Measurements from ENCODE around the gene BPTF.
A peak's percentile ranks its signal among the peaks of the same experiment; 100 is the strongest.
"Not testable (repeated sequence)": the region's sequence is repeated elsewhere in the genome, so short reads cannot be mapped to it uniquely, and the experiment has no call there.

Gene BPTF

GRCh38 chr17:67974185-67974584 is 148.9 kb downstream of the BPTF start:
- no peak for DNase-seq (ENCODE audit: low read depth in 1 of 2, low spot score in 1 of 2)

DNA sequence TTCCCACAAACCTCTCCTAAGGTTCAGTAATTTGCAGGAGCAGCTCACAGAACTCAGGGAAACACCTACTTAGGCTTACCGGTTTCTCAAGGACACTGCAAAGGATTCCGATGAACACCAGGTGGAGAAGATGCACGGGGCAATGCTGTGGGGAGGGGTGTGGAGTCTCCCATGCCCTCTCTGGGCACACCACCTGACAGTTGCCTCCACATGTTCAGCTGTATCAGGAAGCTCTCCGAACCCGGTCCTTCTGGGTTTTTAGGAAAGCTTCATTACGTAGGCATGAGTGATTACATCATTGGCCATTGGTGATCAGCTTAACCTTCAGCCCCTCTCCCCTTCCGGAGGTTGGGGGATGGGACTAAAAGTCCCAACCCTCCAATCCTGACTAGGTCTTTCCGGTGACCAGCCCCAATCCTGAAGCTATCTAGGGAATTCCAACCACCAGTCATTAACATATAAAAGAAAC is 149.3 kb downstream of the BPTF start:
- DNase-seq (ENCODE audit: low read depth in 1 of 2, low spot score in 1 of 2): no peak

GRCh38 chr17:67976306-67976705 is 151.0 kb downstream of the BPTF start:
- not testable (repeated sequence) for DNase-seq (ENCODE audit: low read depth in 1 of 2, low spot score in 1 of 2)

GRCh38 chr17:67980456-67980855 is 155.2 kb downstream of the BPTF start:
- DNase-seq (ENCODE audit: low read depth in 1 of 2, low spot score in 1 of 2): no peak

GRCh38 chr17:67980883-67981282 is 155.6 kb downstream of the BPTF start:
- not testable (repeated sequence) for DNase-seq (ENCODE audit: low read depth in 1 of 2, low spot score in 1 of 2)

- DNase-seq (ENCODE audit: low read depth in 1 of 2, low spot score in 1 of 2): no peak
Measured at GRCh38 chr17:67982034-67982640, 156.8 kb downstream of the BPTF start.

DNA sequence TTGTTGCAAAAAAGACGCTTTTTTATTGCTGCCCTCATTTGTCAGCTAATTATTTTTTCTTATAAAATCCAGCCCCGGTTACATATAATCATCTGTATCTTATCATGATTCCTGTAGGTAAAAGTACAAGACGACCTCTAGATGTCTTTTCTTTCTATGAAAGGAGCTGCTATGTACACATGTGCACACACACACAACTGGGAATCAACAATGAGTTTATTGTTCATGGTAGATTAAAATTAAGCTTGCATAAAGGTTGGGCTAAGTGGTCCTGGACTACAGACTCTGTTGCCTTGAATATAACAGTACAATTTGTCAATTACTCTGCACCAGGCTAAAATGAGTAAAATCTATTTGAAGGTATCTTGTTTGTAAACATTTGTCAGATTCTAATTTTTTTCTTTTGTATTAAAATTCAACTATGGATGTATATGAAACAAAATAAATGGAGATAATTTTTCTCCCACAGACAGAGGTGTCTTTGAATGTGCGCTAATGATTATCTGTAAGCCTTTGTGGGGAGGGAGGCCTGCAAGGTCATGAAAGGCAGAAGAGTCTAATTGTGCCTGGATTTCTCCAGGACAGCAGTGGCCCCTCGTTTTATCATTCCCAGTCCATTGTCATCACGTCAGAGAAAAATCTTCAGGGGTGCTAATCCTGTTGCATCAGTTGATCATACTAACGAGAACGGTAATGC is 157.5 kb downstream of the BPTF start:
- DNase-seq (ENCODE audit: low read depth in 1 of 2, low spot score in 1 of 2): no peak

GRCh38 chr17:67983383-67983688 is 158.0 kb downstream of the BPTF start:
- no peak for DNase-seq (ENCODE audit: low read depth in 1 of 2, low spot score in 1 of 2)

- no peak for DNase-seq (ENCODE audit: low read depth in 1 of 2, low spot score in 1 of 2)
Measured at GRCh38 chr17:67990909-67991308, 165.6 kb downstream of the BPTF start.

- no peak for DNase-seq (ENCODE audit: low read depth in 1 of 2, low spot score in 1 of 2)
Measured at GRCh38 chr17:67992548-67993152, 167.3 kb downstream of the BPTF start.

DNA sequence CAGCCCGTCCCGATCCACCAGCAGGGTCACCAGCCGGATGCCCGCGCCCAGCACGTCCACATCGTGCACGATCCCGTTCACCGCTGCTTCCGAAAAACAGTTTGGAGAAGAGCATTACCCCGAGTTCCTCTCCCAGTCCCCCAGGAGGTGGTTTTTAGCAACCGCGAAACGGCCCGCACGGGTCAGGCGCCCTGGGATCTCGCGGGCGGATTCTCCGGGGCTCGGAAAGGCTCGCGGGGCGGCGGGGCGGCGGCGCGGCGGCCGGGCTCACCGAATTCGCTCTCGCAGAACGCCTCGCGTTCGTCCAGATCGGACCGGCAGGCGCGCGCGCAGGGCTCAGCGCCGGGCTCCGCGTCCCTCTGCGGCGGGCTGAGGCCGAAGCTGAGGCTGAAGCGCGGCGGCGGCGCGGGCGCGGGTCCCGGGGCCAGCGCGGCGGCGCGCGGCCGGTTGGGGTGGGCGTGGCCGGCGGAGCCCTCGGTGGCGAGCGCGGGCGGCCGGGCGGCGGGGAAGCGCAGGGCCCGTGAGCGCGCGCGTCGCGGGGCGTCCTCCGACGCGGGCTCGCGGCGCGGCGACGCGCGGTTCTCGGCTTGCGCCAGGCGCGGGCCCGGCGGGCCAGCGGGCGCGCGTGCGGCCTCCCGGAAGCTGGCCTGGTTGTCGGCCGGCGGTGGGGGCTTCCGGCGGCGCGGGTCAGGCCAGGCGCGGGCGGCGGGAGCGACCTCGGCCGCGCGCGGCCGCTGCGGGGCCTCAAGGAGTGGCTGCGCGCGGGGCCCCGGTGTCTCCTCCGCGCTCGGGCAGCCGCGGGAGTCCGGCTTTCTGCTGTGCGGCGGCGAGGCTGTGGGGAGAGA is 168.1 kb downstream of the BPTF start:
- peak; percentile 38 to 60 for DNase-seq (ENCODE audit: low read depth in 1 of 2, low spot score in 1 of 2)

DNA sequence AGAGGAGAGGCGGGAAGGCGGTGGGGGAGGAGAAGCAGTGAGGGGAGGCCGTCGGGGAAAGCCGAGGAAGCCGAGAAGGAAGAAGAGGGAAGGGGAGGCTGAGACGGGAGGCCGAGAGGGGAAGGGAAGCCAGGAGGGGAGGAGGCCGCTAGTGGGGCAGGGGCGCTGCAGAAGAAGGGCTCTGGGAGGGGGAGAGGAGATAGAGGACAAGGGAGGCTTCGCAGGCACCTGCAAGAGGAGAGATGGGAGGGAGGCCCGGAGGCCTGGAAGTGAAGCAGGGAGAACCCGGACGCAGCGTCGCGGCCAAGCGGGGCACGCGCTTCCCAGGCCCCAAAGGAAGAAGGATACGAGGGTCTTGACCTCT is 168.7 kb downstream of the BPTF start:
- no peak for DNase-seq (ENCODE audit: low read depth in 1 of 2, low spot score in 1 of 2)

- no peak for DNase-seq (ENCODE audit: low read depth in 1 of 2, low spot score in 1 of 2)
Measured at GRCh38 chr17:67994817-67995569, 169.7 kb downstream of the BPTF start.

- DNase-seq (ENCODE audit: low read depth in 1 of 2, low spot score in 1 of 2): no peak
Measured at GRCh38 chr17:67995570-67996263, 170.4 kb downstream of the BPTF start.

GRCh38 chr17:67996301-67997171 is 171.2 kb downstream of the BPTF start, which contains the start of gene C17orf58:
C17orf58 (minus strand) TSS chr17:67996469; CDS start chr17:67996198, 271 bp downstream.
- DNase-seq (ENCODE audit: low read depth in 1 of 2, low spot score in 1 of 2): not testable (repeated sequence)

DNA sequence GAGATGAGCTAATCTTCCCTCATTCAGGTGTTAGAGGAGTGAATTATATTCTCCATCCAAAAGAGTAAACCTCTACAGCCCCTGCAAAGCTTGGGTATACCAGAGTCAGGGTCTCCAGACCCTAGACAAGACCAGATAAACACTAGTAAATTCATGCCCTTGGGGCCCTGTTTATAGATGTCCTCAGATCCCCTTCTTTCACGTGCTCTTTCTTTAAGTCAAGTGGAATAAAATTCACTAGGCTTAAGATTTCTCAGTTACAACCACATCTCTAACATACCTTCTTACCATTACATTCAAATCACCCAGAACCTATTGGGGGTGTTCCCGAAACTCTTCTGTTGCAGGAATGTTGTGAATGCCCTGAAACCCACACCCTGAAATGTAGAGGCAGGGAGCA is 173.2 kb downstream of the BPTF start:
- DNase-seq (ENCODE audit: low read depth in 1 of 2, low spot score in 1 of 2): no peak

DNA sequence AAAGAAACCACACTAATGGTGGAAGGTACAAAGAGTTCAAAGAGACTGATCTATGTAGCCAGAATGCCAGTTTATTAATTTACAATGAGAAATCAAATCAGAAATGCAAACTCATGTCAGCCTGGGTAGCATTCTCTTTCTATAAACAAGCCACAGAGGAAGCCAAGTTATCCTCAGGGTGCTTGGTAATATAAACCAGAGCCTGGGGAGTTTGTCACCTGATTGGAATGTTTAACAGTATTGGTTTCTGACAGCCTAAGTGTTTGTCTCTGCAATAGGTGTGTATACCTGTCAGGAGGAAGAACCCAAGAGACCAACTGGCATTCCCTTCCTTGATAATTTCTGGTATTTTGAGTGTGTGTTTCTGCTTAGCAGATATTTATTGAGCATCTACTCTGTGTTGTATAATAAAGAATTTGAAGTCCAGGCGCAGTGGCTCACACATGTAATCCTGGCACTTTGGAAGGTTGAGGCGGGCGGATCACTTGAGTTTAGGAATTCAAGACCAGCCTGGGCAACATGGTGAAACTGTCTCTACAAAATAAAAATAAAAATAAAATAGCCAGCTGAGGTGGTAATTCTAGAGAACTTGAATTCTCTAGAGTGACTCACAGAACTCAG is 174.1 kb downstream of the BPTF start:
- DNase-seq (ENCODE audit: low read depth in 1 of 2, low spot score in 1 of 2): no peak

DNA sequence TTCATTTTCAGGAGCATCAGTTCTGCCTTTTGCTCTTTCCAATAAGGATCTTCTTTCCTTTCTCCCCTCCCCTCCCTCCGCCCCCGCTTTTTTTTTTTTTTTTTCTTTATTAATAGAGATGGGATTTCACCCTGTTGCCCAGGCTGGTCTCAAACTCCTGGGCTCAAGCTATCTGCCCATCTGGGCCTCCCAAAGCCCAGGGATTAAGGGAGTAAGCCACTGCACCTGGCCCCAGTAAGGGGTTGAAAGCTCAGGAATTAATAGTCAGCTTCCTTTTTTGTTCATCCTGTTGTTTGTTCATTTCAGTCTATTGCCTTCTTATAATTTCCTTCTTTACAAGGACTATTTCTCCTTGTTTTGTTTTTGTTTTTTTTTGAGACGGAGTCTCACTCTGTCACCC is 178.9 kb downstream of the BPTF start:
- no peak for DNase-seq (ENCODE audit: low read depth in 1 of 2, low spot score in 1 of 2)

GRCh38 chr17:68006797-68007196 is 181.5 kb downstream of the BPTF start:
- no peak for DNase-seq (ENCODE audit: low read depth in 1 of 2, low spot score in 1 of 2)

All from activated T-helper 1 cell treated with anti-CD3 and anti-CD28 coated beads, Interleukin-2, amount 50 U/mL, for 16 hours (primary cell).